Stimulated activated CD8-positive, alpha-beta memory T cell treated with anti-CD3 and anti-CD28 coated beads, Interleukin-7, amount 100 ng/mL, for 1 hour (primary cell): ENCODE measurements around the gene A3GALT2.
"Not testable (repeated sequence)": the region's sequence is repeated elsewhere in the genome, so short reads cannot be mapped to it uniquely, and the experiment has no call there.

Experiments used
- DNase-seq, 2 donors: peaks; one replicate each; pipeline ENCODE4 v3.0.0-alpha.2; 2020; ENCODE audit warnings: low read depth in 2 of 2

Gene A3GALT2

DNA sequence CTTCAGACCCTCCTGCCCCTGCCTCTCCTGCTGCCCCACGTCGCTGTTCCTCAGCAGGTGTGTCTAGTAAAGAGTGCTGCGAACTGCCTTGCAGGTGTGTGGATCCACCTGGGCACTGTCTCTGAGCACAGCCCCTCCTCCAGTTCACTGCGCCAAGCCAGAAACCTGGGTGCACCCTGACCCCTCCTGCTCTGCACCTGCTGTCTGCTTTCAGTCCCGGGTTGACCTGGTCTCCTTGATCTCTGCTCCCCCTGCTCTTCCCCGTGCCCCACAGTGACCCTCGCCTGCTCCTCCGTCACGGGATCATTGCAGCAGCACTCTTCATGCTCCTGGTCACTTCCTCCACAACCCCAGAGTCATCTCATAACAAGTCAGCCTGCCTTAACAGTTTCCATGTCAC, 6.5 kb downstream of the A3GALT2 start:
- DNase-seq: no peak

DNA sequence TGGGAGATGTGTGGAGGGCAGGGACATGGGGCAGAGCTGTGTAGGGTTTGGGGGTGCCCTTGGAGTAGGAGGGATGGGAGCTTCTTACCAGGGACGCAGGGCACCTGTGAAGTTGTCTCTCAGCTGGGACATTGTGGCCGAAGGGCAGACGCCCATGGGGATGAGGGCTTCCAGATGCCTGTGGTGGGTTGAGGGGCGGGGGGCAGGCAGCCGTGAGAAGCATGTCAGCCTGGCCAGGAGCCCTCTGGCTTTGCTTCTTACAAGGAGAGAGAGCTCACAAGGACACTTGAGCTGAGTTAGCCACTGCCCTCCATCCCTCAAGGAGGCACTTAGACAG, 8.5 kb downstream of the A3GALT2 start:
- no peak for DNase-seq

DNA sequence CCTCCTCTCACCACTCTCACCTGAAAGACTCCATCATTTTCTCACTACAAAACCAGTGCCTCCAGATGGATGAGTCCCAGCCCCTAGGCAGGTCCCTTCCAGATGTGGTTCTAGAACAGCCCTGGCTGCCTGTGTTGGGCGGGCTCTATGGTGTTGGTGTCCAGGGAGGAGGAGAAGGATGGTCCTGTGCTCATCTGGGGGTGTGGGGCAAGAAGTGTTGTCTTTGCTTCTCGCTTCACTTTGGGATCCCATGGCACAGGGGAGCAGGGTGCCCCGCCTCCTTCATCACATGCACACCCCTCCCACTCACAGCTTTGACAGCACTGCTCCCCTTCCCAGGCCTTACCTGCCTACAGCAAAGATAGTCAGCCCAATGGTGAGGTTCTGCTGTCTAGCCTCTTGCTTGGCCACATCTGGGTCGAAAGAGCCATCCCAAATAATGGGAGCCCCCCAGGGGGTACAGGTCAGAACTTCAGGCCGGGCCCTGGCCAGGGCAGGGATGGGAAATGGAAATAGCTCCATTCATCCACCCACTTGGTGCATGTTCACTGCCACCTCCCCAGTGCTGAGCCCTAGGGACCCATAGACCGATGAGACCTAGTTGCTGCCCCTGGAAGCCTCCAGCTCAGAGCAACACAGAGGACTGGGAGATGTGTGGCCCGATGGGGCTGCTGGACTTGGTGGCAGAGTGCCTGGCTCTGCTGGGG, 9.0 kb downstream of the A3GALT2 start:
- no peak for DNase-seq

DNA sequence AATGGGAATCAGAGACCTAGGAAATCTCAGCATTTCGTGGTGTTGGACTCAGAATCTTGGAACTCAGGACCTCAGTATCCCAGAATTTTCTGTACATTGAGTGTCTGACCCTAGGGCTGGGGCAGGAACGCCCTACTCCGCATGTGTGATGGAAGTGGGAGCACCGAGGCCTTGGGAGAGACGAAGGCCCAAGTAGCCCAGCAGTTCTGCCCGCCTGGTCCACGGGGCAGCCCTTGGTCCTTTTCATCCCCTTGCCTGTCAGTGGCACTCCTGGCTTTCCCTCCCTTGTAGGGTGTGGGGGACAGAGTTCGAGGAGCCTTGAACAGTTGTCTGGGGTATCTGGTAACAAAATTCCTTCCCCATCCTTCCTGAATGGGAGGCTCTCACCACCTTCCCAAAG, 10.2 kb downstream of the A3GALT2 start:
- DNase-seq: no peak

DNA sequence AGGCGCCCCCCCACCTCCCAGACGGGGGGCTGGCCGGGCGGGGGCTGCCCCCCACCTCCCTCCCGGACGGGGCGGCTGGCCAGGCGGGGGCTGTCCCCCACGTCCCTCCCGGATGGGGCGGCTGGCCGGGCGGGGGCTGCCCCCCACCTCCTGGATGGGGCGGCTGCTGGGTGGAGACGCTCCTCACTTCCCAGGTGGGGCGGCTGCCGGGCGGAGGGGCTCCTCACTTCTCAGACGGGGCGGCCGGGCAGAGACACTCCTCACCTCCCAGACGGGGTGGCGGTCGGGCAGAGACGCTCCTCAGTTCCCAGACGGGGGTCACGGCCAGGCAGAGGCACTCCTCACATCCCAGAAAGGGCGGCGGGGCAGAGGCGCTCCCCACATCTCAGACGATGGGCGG, 11.5 kb downstream of the A3GALT2 start:
- not testable (repeated sequence) for DNase-seq

DNA sequence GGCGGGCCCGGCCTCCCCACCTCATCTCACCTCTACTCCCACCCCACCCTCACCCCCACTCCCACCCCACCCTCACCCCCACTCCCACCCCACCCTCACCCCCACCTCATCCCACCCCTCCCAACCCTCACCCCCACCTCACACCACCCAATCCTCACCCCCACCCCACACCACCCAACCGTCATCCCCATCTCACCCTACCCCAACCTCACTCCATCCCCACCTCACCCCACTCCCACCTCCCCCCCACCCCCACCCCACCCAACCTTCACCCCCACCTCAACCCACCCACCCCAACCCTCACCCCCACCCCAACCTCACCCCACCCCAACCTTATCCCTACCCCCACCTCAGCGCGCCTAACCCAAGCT, 13.4 kb downstream of the A3GALT2 start:
- DNase-seq: no peak

DNA sequence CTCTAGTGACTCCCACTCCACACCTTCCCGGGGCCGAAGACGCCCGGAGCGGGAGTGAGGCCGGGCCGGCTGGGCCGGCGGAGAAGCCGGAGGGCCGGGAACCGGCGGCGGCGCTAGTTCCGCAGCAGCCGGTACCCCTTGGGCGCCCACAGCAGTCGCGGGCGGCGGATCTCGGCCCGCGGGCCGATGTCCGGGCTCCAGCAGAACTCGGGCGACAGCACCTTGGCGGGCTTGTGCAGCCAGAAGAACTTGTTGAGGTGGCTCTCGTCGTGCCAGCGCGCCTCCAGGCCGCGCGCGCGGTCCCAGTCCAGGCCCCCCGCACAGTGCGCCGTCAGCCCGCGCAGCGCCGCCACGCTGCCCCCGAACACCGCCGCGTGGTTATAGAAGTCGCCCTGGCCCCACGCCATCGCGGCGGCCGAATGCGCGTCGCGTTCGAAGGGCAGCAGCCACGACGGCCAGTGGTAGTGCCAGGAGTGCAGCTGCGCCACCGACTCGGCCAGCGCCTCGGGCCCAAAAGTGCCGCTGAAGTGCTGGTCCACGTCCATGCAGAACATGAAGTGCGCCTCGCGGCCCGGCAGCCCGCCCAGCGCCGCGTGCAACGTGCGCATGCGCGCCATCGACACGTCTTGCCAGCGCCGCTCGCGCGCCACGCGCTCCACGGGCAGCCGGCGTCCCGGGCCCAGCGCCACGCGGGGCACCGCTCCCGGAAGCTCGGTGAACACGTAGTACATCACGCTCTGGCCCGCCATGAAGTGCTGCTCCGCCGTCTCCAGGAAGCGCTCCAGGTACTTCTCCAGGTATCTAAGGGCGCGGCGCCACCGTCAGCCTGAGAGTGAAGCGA, 14.0 kb downstream of the A3GALT2 start:
- no peak for DNase-seq

DNA sequence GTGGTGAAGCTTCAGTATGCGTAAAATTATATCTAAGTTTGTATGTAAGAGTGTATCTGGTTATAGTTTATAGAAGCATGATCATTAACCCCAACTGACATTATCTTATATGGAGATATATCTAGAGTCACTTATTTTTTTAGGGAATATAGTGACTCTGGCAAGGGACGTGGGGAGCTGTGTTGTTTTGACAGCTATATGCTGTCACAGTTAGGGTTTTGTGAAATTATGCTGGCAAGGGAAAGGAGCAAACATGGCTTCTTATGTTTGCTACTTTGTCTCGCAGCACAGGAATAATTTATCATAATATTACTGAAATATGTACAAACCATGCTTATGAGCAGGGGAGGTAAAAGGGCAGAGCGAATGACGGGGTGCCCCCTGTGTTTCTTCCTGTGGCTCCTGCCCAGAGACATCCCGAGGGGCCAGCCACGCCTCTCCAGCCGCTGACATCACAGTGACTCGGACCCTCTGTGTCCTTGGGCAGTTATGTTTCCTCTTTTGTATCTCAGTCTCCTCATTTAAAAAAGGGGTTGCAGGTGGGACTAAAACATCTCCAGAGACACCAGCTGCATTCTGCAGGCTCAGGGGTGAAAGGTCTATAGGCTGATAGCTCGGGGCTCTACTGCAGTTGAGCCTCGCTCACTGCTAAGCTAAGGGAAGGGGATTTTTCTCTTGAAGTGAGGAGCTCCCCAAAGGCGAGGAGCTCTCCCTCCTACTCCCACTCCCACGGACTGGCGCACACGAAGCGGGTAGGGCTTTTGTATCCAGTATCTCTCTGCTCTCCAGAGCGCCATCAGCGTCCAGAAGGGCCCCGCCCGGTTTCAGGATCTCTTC, 14.9 kb downstream of the A3GALT2 start:
- DNase-seq: no peak

DNA sequence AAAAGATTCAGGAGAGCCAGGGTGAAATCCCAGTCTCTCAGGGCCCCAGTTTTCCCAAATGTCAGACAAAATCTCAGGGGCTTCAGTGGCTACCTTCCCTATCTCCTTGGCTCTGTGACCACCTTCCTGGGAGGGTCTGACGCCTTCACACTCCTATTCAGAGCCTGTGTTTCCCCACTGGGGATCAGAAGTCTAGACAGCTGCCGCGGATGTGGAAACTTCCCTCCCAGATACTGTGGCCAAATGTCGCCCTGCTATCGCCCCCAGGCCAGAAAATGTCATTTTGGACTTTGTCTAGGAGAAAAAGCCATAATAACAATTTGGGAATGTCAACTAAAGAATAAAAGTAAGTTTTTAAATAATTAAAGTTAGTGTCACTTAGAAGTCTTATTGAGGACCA, 15.9 kb downstream of the A3GALT2 start:
- DNase-seq: no peak

DNA sequence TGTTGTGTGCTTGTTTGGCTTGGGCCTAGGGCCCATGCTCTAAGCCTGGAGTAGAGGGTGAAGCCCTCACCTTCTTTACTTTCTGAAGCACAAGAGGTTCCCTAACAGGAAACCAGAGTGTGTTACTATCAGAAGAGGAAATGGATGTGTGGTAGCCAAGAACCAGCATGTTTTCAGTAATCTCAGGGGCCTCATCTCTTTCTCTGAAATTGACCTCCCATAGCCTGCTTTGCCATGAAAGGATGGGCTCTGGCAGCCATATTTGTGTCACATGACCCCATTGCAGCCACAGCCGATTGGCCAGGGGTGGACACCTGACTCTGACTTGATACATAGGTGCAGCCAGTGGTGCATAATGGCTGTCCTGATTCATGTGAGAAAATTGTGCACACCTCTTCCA, 18.6 kb downstream of the A3GALT2 start:
- no peak for DNase-seq

DNA sequence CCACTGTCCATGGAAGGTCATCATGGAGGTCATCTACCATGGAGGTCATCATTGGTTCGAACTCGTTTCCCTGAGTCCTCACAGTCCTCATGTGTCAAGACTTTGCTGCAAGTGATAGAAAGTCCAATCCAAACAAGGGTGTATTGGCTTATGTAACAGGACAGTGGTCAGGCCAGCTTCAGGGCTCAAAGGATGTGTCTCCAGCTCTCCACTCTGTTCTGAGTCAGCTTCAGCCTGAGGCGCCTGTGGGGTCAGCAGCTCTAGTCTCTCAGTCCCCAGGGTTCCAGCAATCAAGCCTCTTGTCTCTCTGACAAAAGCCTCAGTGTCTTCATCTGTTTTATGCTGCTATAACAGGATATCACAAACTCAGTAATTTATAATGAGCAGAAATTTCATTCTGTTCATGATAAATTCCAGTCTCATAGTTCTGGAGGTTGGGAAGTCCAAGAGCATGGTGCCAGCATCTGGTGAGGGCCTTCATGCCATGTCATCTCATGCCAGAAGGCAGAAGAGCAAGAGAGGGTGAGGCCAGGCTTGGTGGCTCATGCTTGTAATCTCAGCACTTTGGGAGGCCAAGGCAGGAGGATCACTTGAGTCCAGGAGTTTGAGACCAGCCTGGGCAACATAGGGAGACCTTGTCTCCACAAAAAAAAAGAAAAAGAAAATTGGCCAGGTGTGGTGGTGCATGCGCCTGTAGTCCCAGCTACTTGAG, 19.5 kb downstream of the A3GALT2 start:
- DNase-seq: no peak

DNA sequence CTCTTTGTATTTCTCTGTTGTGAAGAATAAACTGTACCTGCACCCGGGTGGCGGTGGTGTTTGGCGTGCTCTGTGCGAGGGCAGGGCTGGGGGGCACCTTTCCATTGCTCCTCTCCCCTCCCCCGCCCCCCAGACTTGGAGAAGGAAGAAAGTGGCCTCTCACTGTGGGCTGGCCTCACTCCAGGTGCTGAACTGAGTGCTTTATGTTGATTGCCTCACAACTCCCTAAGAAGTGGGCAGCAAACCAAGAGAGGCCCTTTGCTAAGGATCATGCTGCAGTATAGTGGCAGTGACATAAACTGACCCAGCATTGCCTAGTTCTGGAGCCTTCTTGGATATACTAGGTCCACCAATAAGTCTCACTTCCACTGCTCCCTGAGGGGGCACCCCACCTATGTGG, 20.2 kb downstream of the A3GALT2 start:
- DNase-seq: no peak

DNA sequence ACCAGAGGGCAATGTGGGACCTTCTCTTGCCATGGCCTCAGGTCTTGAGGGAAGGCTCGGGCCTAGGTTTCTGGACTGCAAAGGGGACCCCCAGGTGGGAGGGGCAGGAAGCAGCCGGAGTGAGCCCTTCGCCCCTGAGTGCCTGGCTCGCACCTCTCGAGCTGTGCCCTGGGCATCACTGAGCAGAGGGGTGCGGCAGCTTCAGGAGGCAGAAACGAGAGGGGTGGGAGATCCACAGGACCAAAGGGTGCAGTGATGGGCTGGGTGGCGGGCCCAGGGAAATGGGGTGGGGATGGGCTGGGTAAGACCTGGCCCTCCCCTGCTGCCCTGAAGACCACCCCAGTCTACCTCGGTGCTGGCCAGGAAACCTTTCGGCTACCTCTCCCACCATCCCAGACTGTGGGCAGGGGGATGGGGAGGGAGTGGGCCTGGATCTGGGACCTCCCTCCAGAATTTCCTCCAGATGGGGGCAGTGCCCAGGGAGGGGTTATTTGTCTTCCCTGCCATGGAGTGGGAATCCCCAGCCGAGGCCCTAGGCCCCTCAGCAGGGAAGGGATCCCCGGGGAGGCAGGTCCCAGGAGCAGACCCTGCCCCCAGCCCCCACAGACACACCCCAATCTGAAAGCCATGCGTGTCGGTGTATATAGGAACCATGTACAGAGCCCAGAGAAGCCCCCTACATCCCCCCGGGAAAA, 21.3 kb downstream of the A3GALT2 start:
- DNase-seq: no peak

DNA sequence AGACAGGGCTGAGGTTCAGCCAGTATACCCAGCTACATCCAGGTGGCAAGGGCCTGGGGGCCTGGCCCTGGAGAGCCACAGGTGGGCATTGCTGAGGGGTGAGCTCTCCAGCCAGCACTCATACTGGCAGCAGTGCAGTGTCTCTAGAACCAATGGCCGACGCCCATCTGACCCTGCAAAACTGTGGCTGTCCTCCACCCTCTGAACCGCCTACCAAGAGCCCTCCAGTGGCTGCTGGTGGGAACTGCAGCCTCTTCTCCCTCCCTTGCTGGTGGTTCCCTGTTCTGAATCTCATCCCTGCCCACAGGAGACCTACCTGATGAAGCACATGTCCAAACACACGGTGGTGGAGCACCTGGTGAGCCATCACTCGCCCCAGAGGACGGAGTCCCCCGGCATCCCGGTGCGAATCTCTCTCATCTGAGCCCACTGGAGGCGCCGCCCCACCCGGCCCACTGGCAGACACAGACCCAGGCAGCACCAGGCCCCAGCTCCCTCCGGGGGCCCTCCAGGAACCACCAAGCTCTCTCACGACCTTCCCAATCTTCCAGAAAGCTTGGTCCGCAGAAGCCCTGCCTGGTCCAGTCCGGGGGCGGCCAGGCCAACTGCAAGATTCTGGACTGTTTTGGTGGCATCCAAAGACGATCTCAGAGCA, 22.1 kb downstream of the A3GALT2 start:
- DNase-seq: peak in 1 of 2 donors; percentile 19

DNA sequence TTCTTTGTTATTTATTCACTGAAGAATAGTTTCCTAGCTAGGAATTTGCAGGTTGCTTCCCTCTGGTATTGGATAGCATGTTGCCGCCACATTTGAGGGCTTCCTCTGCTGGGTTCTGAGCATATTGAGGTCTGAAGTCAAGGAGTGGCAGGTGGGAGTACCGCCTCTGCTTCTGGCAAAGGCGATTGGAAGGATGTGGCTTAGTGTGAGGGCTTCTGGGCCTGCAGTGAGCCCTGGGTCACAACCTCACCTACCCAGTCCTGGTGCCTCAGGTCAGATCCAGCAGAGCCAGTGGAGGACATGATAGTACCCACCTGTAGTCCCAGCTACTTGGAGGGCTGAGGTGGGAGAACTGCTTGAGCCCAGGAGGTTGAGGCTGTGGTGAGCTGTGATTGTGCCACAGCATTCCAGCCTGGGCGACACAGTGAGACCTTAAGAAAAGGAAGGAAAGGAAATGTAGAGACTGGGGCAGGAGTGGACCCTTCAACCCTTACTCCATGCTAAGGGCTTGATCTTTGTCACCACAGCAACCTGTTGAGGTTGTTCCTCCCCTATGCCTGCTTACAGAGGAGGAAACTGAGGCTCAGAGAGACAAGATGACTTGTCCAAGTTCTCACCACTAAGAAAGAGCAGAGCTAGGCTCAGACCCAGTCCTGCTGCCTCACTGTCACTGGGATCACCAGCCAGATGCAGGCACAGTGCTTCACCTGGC, 22.8 kb downstream of the A3GALT2 start:
- DNase-seq: no peak

DNA sequence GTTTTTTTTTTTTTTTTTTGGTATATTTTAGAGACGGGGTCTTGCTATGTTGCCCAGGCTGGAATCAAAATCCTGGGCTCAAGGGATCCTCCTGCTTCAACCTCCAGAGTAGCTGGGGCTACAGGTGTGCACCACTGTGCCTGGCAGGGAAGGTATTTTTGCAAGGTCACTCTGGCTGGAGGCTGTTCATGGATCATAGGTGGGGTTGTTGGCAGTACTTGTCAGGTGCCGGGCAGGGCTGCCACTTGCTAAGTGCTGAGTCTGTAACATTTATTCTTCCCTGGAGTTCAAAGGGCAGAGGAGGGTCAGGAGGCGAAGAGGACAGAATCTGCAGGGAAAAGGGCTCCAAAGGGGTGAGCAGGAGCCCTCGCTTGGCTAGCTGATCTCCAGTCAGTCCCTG, 24.1 kb downstream of the A3GALT2 start:
- DNase-seq: no peak

DNA sequence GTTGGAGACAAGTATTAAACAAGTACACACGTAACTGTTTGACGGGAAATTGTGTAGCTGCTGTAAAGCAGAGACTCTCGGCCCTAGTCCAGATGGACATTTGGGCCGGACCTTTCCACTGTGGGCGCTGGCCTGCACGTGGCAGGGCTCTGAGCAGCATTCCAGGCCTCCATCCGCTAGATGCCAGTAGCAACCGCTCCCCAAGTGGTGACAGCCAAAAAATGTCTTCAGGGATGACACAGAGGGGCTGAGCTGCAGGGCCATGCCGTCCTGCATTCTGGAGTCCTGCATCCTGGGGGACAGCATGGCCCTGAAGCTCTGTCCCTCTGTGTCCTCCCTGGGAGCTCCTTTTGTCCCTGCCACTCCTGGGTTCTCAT, 24.8 kb downstream of the A3GALT2 start:
- DNase-seq: no peak

DNA sequence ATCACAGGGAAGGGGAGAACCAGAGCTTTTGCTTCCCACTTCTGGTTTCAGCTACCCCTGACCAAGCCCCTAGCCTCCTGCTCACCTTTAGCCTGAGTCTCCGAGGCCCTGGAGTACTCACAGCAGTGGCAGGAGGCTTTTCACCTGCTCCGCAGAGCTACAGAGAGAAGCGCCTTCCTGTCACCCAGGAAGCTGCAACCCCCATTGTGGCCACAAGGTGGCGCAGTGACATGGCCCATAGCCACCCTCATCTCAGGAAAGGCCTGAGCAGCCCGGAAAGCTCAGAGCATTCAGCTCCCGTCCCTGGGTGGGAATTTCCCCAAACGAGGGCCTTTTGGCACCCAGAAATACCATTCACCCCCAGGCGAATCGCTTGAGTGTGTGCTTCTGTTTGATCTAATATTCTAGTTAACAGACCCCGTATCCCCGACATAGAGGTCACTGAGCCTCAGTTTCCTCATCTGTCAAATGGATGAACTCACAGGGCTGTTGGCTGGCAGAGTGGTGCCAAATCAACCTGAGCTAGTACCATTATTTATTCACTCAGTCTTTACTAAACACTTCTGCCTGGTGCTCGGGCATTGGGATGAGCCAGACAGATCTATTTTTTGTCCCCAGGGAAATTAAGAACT, 25.3 kb downstream of the A3GALT2 start:
- peak; percentile 76 to 83 for DNase-seq

DNA sequence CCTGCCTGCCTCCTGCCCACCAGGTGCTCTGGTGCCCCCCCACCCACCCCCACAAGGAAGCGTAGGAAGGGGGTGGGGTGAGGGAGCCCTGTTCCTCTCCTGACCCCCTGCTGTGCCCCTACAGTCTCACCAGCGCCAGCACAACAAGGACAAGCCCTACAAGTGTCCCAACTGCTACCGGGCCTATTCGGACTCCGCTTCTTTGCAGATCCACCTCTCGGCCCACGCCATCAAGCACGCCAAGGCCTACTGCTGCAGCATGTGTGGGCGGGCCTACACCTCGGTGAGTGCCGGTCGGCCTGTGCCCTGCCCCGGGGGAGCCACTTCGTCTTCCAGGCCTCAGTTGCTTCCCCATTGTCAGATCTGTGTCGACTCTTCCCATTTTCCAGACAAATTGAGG, 25.9 kb downstream of the A3GALT2 start:
- DNase-seq: no peak
